Esophagus muscularis mucosa (tissue), 4 donors: ENCODE results near the gene GPT2. TPM values are rescaled to one million over a fixed set of nuclear protein-coding genes. Genes with fewer than 3 reads are reported as not detected.

Experiments used
- DNase-seq: peaks from one replicate; pipeline ENCODE4 v3.0.0-alpha.2; 2017; ENCODE audit errors: extremely low spot score
- H3K27ac ChIP-seq, 4 donors: fragments of 200-600 bp; sonication (generic); replicated peaks in 1 of 4; 1 replicate in 3 of 4; 2 replicates in 1 of 4; pipeline ENCODE4 v1.5.1; 2016 to 2019; ENCODE audit warnings: mild to moderate bottlenecking in 1 of 4
- H3K27me3 ChIP-seq, 4 donors: fragments of 200-600 bp; sonication (generic); one replicate each; pipeline versions ENCODE4 v1.5.1 to v1.6.0; 2016 to 2019
- H3K36me3 ChIP-seq, 4 donors: fragments of 200-600 bp; sonication (generic); one replicate each; pipeline ENCODE4 v1.5.1; 2016 to 2019
- H3K4me1 ChIP-seq, 4 donors: fragments of 200-600 bp; sonication (generic); one replicate each; pipeline ENCODE4 v1.5.1; 2016 to 2019
- H3K4me3 ChIP-seq, 4 donors: fragments of 200-600 bp; sonication (generic); 1 replicate in 2 of 4; 2 replicates in 2 of 4; pipeline ENCODE4 v1.5.1; 2016 to 2019; ENCODE audit warnings: mild to moderate bottlenecking in 4 of 4, moderate library complexity in 1 of 4
- H3K9me3 ChIP-seq, 4 donors: fragments of 200-600 bp; sonication (generic); 1 replicate in 3 of 4; 2 replicates in 1 of 4; pipeline ENCODE4 v1.5.1; 2016 to 2019
- CTCF ChIP-seq, 3 experiments: fragments of 200-600 bp in 2 of 3; fragments of 450-650 bp in 1 of 3; sonication (generic) in 2 of 3; IDR thresholded peaks; one replicate each; pipeline ENCODE4 v1.5.1; 2017 to 2019; ENCODE audit warnings: antibody characterized with exemption in 3 of 3, mild to moderate bottlenecking in 2 of 3, moderate library complexity in 1 of 3
- EP300 ChIP-seq: sonication (generic); formaldehyde crosslinking; IDR thresholded peaks from one replicate; pipeline ENCODE4 v1.6.1; 2017; ENCODE audit warnings: antibody characterized with exemption
- POLR2A ChIP-seq: fragments of 450-650 bp; IDR thresholded peaks from one replicate; pipeline ENCODE4 v1.6.1; 2017; ENCODE audit warnings: antibody characterized with exemption, moderate library complexity, mild to moderate bottlenecking, low read depth
- POLR2AphosphoS5 ChIP-seq, 2 donors: sonication (generic); formaldehyde crosslinking; IDR thresholded peaks; one replicate each; pipeline ENCODE4 v1.6.1; 2017; ENCODE audit warnings: antibody characterized with exemption in 2 of 2
- WGBS: methylation state at CpG from one replicate; pipeline ENCODE4 v1.1.5; 2018; 5-methylcytosine and 5-hydroxymethylcytosine counted together
- intact Hi-C: fragments of 100-400 bp; cut with DNase I; formaldehyde crosslinking; loops from one replicate; pipeline ENCODE4 v1.15.1; 2023
- total RNA-seq, 4 donors: library from RNA; depleted of rRNA; stranded (reverse); fragments of >200 nt; gene quantifications; one replicate each; pipeline versions ENCODE4 v1.1.0 to v1.2.1, GENCODE V29; 2016

The GPT2 gene
- total RNA-seq, 4 donors from 2014 or later, result 2.5 to 5.7 (median 3.6) TPM

DNA sequence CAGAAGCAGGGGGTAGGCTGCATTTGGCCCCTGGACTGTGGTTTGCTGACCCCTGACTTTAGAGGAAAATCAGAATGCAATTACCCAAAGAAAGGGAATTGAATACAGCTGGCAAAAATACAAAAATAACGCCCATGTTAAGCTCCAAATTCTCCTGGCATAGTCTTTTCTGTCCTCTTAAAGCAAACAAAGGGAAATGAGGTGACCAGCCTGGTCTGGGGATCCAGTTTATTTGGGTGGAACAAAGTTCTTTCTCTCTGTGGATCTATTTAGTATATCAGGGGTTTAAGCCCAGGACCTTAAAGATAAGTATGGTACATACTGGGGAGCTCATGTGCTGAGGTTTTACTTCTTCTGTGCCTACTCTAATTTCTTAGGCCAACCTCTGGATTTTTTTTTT lies 65.8 kb downstream of the GPT2 start:
- Histone ChIP-seq H3K4me3 (no peak overlapping the region), H3K4me1 (no peaks in the 10 kb centered on the region), H3K27me3 (no peaks in the 10 kb centered on the region), H3K36me3 (peaks cover 0 to 10% (median 9%) of the 10 kb centered on the region in 4 donors), H3K9me3 (no peaks in the 10 kb centered on the region), H3K27ac (no peak overlapping the region)
- intact Hi-C loops, result no loop called here
- no peak for DNase-seq
- 57% methylated on average over 1 of the region's 1 CpG for WGBS
- TF ChIP-seq POLR2A, result no peak
- TF ChIP-seq CTCF (IDR thresholded peaks at IDR 0.05), result no peak
- TF ChIP-seq EP300, result no peak
- no peak for TF ChIP-seq POLR2AphosphoS5 (IDR thresholded peaks at IDR 0.05)

- no peak for DNase-seq
- Histone ChIP-seq H3K4me1 (peaks cover 0 to 3% (median 1%) of the 10 kb centered on the region in 4 donors), H3K27me3 (no peaks in the 10 kb centered on the region), H3K36me3 (peaks cover 27 to 55% (median 50%) of the 10 kb centered on the region in 4 donors), H3K9me3 (no peaks in the 10 kb centered on the region), H3K27ac (no peak overlapping the region), H3K4me3 (no peak overlapping the region)
- TF ChIP-seq POLR2A, result no peak
- TF ChIP-seq POLR2AphosphoS5 (IDR thresholded peaks at IDR 0.05), result no peak
- no peak for TF ChIP-seq EP300
- TF ChIP-seq CTCF (IDR thresholded peaks at IDR 0.05), result no peak
- 94% methylated on average over 5 of the region's 5 CpGs for WGBS
- intact Hi-C loops, result no loop called here
Measured at GRCh38 chr16:46954562-46954961, 70.4 kb downstream of the GPT2 start.

DNA sequence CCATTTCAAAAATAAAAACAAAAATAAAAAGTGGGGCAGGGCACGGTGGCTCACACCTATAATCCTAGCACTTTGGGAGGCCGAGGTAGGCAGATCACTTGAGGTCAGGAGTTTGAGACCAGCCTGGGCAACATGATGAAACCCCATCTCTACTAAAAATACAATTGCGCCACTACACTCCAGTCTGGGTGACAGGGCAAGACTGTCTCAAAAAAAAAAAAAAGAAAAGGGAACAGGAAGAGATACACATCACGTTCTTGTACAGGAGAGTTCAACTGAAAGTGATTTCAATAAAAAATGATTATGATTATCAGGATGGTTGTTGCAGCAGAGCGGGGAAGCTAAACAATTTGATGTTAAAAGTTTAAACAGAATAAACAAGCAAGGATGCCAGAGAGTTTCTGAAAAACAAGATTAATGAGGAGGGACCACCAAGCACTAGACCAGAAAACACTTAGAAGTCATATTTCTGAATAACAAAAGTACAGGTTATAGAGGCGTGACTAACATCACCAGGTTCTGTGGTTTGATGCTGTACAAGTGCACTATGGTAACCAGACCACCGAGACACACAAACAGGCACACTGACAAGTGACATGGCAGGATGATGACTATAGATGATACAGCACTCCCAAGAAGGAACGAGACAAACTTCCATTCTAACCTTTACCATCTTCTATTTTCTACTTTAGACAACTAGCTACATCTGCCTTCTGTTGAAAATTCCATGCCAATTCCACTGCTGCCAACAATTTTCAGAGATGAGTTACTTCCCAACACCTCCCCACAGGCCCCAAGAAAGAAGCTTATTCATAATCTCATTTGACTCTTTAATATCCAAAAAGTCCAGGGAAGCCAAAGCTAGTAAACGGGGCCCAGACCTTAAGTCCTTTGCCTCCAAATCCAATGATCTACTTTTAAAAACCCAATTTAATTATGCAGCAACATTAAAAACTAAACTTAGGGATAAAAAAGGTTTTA lies 77.5 kb downstream of the GPT2 start:
- Histone ChIP-seq H3K36me3 (peaks cover 69 to 100% (median 89%) of the 10 kb centered on the region in 4 donors), H3K27me3 (no peaks in the 10 kb centered on the region), H3K4me1 (peaks cover 13 to 34% (median 28%) of the 10 kb centered on the region in 4 donors), H3K4me3 (no peak overlapping the region), H3K27ac (peak overlapping the region; percentile 21 to 59 (median 41)), H3K9me3 (no peaks in the 10 kb centered on the region)
- 61% methylated on average over 9 of the region's 9 CpGs for WGBS
- TF ChIP-seq POLR2AphosphoS5 (IDR thresholded peaks at IDR 0.05) (no peak), POLR2A (no peak), CTCF (IDR thresholded peaks at IDR 0.05) (no peak), EP300 (no peak)
- intact Hi-C loops, result no loop called here
- DNase-seq, result no peak

DNA sequence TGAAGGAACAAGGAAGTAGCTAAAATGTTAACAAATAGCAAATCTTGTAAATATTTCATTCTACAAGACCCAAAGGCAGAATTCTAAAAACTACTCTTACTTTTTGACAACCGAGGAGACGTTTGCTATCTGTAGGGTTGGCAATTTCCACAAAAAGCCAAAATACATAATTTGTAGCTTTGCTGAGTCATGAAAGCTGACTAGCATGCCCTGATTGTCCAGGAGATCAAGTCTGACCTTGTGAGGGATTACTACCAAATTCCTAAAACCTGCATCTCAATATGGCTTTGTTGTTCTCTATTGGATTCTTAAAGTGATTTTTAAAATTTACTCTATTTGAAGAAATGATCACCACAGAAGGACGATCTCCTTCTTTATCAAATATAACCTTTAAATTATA lies 78.5 kb downstream of the GPT2 start:
- H3K9me3 ChIP-seq, result no peaks in the 10 kb centered on the region
- no peak overlapping the region for H3K4me3 ChIP-seq
- intact Hi-C loops, result no loop called here
- H3K27ac ChIP-seq, result peak overlapping the region in 2 of 4 donors; percentile 21 to 59
- DNase-seq, result no peak
- H3K36me3 ChIP-seq, result peaks cover 69 to 100% (median 89%) of the 10 kb centered on the region in 4 donors
- TF ChIP-seq EP300 (no peak), POLR2A (no peak), CTCF (IDR thresholded peaks at IDR 0.05) (no peak), POLR2AphosphoS5 (IDR thresholded peaks at IDR 0.05) (no peak)
- no peaks in the 10 kb centered on the region for H3K27me3 ChIP-seq
- peaks cover 13 to 37% (median 29%) of the 10 kb centered on the region in 4 donors for H3K4me1 ChIP-seq
- whole genome bisulfite sequencing, result 65% methylated on average over 3 of the region's 3 CpGs
